Peyer's patch (tissue), 4 donors: Measurements from ENCODE around the gene CDY2B.
"Not testable (repeated sequence)": the region's sequence is repeated elsewhere in the genome, so short reads cannot be mapped to it uniquely, and the experiment has no call there.

Experiments
- CTCF ChIP-seq, 6 experiments: fragments of 450-650 bp in 4 of 6; fragments of 200-600 bp in 2 of 6; sonication (generic) in 1 of 6; IDR thresholded peaks; one replicate each; pipeline ENCODE4 v1.5.1; 2017 to 2019; ENCODE audit warnings: antibody characterized with exemption in 6 of 6, mild to moderate bottlenecking in 3 of 6, moderate library complexity in 1 of 6
- POLR2A ChIP-seq, 2 donors: fragments of 450-650 bp; IDR thresholded peaks; one replicate each; pipeline ENCODE4 v1.5.1; 2017; ENCODE audit warnings: antibody characterized with exemption in 2 of 2, mild to moderate bottlenecking in 2 of 2, moderate library complexity in 2 of 2

- not testable (repeated sequence) for TF ChIP-seq CTCF, POLR2A (IDR thresholded peaks at IDR 0.05)
Measured at GRCh38 chrY:17856963-17857848, 22.8 kb downstream of the CDY2B start.
